Panc1 (cell line): ENCODE results near the gene DNM1L. TPM values are rescaled to one million over a fixed set of nuclear protein-coding genes. Genes with fewer than 3 reads are reported as not detected.

Experiments used
- ATAC-seq: fragments of 200-7000 bp; cut with Tn5 transposase; 2 replicates; pipeline ENCODE4 v1.9.1; 2020; ENCODE audit warnings: mild to moderate bottlenecking, moderate library complexity
- BruUV-seq: library from RNA; stranded (reverse); fragments of 400-500 nt; replicated peaks from 2 replicates; lab custom pipeline; 2021; lab: Mats Ljungman, UMichigan
- CTCF ChIA-PET: fragments of 300-600 bp; sonication (Branson Sonifier 250); formaldehyde crosslinking; loops from one replicate; lab custom pipeline; 2022; ENCODE audit warnings: antibody characterized with exemption; lab: Charles Lee
- POLR2A ChIA-PET: fragments of 300-600 bp; sonication (Branson Sonifier 250); formaldehyde crosslinking; loops from one replicate; lab custom pipeline; 2022; ENCODE audit warnings: antibody characterized with exemption; lab: Charles Lee
- DNase-seq: peaks from one replicate; pipeline ENCODE4 v3.0.0-alpha.2; 2010; ENCODE audit warnings: low read depth, low spot score
- H3K27ac ChIP-seq: 2 replicates; pipeline ENCODE4 v1.5.1; 2011; ENCODE audit warnings: mild to moderate bottlenecking, low read length, inconsistent platforms
- H3K27me3 ChIP-seq: fragments of 200-500 bp; sonication (Bioruptor generic); 2 replicates; pipeline ENCODE4 v1.6.0; 2014; ENCODE audit warnings: low read length, inconsistent platforms; ENCODE audit not compliant: control insufficient read depth, insufficient read depth
- H3K36me3 ChIP-seq: fragments of 200-500 bp; sonication (Bioruptor generic); 2 replicates; pipeline ENCODE4 v1.5.1; 2014; ENCODE audit warnings: inconsistent platforms, mild to moderate bottlenecking, low read length, moderate library complexity; ENCODE audit not compliant: control insufficient read depth, insufficient read depth
- H3K4me1 ChIP-seq: 2 replicates; pipeline ENCODE4 v1.5.1; 2011; ENCODE audit warnings: inconsistent platforms, mild to moderate bottlenecking, low read length, moderate library complexity; ENCODE audit not compliant: control insufficient read depth, insufficient read depth
- H3K4me3 ChIP-seq, 2 experiments: 2 replicates each; pipeline ENCODE4 v1.5.1; 2011 to 2012; ENCODE audit warnings: low read depth in 2 of 2, low read length in 2 of 2, mild to moderate bottlenecking in 2 of 2, inconsistent platforms in 1 of 2, moderate library complexity in 1 of 2
- H3K9me3 ChIP-seq: fragments of 200-500 bp; sonication (Bioruptor generic); 2 replicates; pipeline ENCODE4 v1.5.1; 2014; ENCODE audit warnings: low read depth, mild to moderate bottlenecking, inconsistent platforms, low read length, moderate library complexity; ENCODE audit not compliant: control insufficient read depth, insufficient read depth
- POLR2AphosphoS5 ChIP-seq: IDR thresholded peaks from 2 replicates; pipeline ENCODE4 v1.6.1; 2012; ENCODE audit warnings: mild to moderate bottlenecking, low read depth, low read length, moderate library complexity
- SIN3A ChIP-seq: IDR thresholded peaks from 2 replicates; pipeline ENCODE4 v1.6.1; 2012; ENCODE audit warnings: low read depth, mild to moderate bottlenecking, low read length, moderate library complexity, borderline replicate concordance; ENCODE audit not compliant: insufficient read depth
- TCF7L2 ChIP-seq: IDR thresholded peaks from 2 replicates; pipeline ENCODE4 v1.6.1; 2011; ENCODE audit warnings: mild to moderate bottlenecking, low read depth, low read length, inconsistent platforms
- in situ Hi-C: cut with HindIII; loops from 2 replicates; pipeline ENCODE4 v1.10.0; 2016; ENCODE audit warnings: low sequenced_read_pairs, low pct_unique_long_range_greater_than_20kb
- intact Hi-C: fragments of 100-400 bp; cut with micrococcal nuclease; formaldehyde crosslinking; loops from one replicate; pipeline ENCODE4 v1.10.0; 2022; ENCODE audit not compliant: unreplicated experiment
- total RNA-seq: library from RNA; stranded (reverse); gene quantifications from one replicate; pipeline ENCODE4 v1.2.1, GENCODE V29; 2021; ENCODE audit not compliant: unreplicated experiment
- TF ChIP-seq, protein P1 (sequence below): fragments of 450-650 bp; IDR thresholded peaks from 2 replicates; pipeline ENCODE4 v1.5.1; 2017; ENCODE audit warnings: mild to moderate bottlenecking
- TF ChIP-seq, protein P2 (sequence below), 2 experiments: IDR thresholded peaks; 2 replicates each; pipeline ENCODE4 v1.6.1; 2011 to 2012; ENCODE audit warnings: low read depth in 2 of 2, control low read depth in 1 of 2, low read length in 1 of 2, mild to moderate bottlenecking in 1 of 2, moderate library complexity in 1 of 2; ENCODE audit not compliant: insufficient read depth in 1 of 2

DNM1L gene
- total RNA-seq, 1 experiment from 2014 or later: 91.8 TPM

- Histone ChIP-seq H3K9me3 (no peaks in the 10 kb centered on the region), H3K27ac (no peak overlapping the region), H3K4me3 (no peak overlapping the region), H3K27me3 (no peaks in the 10 kb centered on the region), H3K4me1 (no peaks in the 10 kb centered on the region), H3K36me3 (peaks cover 15% of the 10 kb centered on the region; the same call in 1 of the 2 replicates)
- ChIA-PET POLR2A (no interaction called here), CTCF (no interaction called here)
- BruUV-seq: no TSS peak
- in situ Hi-C loops (no loop called here), intact Hi-C loops (no loop called here)
- DNase-seq (no peak), ATAC-seq (no peak)
- TF ChIP-seq, protein P1, sequence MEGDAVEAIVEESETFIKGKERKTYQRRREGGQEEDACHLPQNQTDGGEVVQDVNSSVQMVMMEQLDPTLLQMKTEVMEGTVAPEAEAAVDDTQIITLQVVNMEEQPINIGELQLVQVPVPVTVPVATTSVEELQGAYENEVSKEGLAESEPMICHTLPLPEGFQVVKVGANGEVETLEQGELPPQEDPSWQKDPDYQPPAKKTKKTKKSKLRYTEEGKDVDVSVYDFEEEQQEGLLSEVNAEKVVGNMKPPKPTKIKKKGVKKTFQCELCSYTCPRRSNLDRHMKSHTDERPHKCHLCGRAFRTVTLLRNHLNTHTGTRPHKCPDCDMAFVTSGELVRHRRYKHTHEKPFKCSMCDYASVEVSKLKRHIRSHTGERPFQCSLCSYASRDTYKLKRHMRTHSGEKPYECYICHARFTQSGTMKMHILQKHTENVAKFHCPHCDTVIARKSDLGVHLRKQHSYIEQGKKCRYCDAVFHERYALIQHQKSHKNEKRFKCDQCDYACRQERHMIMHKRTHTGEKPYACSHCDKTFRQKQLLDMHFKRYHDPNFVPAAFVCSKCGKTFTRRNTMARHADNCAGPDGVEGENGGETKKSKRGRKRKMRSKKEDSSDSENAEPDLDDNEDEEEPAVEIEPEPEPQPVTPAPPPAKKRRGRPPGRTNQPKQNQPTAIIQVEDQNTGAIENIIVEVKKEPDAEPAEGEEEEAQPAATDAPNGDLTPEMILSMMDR: no peak
- TF ChIP-seq SIN3A (no peak), TCF7L2 (no peak), POLR2AphosphoS5 (no peak)
- TF ChIP-seq, protein P2, sequence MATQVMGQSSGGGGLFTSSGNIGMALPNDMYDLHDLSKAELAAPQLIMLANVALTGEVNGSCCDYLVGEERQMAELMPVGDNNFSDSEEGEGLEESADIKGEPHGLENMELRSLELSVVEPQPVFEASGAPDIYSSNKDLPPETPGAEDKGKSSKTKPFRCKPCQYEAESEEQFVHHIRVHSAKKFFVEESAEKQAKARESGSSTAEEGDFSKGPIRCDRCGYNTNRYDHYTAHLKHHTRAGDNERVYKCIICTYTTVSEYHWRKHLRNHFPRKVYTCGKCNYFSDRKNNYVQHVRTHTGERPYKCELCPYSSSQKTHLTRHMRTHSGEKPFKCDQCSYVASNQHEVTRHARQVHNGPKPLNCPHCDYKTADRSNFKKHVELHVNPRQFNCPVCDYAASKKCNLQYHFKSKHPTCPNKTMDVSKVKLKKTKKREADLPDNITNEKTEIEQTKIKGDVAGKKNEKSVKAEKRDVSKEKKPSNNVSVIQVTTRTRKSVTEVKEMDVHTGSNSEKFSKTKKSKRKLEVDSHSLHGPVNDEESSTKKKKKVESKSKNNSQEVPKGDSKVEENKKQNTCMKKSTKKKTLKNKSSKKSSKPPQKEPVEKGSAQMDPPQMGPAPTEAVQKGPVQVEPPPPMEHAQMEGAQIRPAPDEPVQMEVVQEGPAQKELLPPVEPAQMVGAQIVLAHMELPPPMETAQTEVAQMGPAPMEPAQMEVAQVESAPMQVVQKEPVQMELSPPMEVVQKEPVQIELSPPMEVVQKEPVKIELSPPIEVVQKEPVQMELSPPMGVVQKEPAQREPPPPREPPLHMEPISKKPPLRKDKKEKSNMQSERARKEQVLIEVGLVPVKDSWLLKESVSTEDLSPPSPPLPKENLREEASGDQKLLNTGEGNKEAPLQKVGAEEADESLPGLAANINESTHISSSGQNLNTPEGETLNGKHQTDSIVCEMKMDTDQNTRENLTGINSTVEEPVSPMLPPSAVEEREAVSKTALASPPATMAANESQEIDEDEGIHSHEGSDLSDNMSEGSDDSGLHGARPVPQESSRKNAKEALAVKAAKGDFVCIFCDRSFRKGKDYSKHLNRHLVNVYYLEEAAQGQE (IDR thresholded peaks at IDR 0.05; ENCODE audit: insufficient read depth in 1 of 2, low read depth in 2 of 2, low read length in 1 of 2): no peak
Observed at GRCh38 chr12:32705783-32706182, 26.7 kb downstream of the DNM1L start.

DNA sequence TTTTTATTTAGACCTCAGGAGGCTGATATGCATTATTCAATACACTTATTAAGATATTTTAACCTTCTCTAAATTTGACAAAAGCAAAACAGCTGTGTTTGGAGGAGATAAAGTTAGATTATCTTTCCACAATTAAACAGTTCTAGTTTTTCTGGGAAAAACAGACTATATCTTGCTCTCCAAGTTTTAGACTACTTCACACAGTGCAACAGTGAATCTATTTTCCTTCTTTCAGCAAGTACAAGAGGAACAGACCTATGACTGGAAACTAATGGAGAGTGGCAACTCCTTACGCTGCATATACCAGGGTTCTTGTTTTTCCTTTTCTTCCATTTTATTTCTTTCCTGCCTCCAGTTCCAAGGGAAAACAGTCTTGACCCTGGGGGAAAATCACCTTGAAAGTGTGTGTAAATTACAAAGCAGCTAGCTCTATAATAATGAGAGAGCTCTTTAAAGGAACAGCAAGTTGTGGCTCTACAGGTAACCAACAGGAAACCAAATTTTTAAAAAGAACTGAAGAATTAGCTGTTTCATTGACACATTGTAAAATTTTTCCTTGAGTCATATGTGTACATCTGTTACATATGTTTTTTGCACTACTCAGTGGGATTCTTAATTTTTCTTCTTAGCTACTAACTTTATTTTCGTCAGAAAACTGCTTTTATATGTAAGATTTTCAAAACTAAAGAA is 27.4 kb downstream of the DNM1L start:
- H3K27me3 ChIP-seq: no peaks in the 10 kb centered on the region
- intact Hi-C loops (no loop called here), in situ Hi-C loops (no loop called here)
- TF ChIP-seq, protein P2 (IDR thresholded peaks at IDR 0.05; ENCODE audit: insufficient read depth in 1 of 2, low read depth in 2 of 2, low read length in 1 of 2): no peak
- no peak for TF ChIP-seq POLR2AphosphoS5
- no peak for TF ChIP-seq TCF7L2
- TF ChIP-seq, protein P1: no peak
- no peak for TF ChIP-seq SIN3A
- no peak overlapping the region for H3K4me3 ChIP-seq
- CTCF ChIA-PET: interaction anchor here (0.5 kb wide), 1 partner anchor 258 kb away, joined by 3 read pairs; no protein-coding TSS in a partner anchor
- ATAC-seq (no peak), DNase-seq (no peak)
- BruUV-seq: no TSS peak
- no peak overlapping the region for H3K27ac ChIP-seq
- no peaks in the 10 kb centered on the region for H3K9me3 ChIP-seq
- peaks cover 14% of the 10 kb centered on the region; the same call in 1 of the 2 replicates for H3K36me3 ChIP-seq
- H3K4me1 ChIP-seq: no peaks in the 10 kb centered on the region
- POLR2A ChIA-PET: no interaction called here
